Spleen (tissue), 11 donors: ENCODE measurements around the gene TFAP2C. TPM values are rescaled to one million over a fixed set of nuclear protein-coding genes. Genes with fewer than 3 reads are reported as not detected.

ENCODE experiments used
- DNase-seq: peaks from one replicate; pipeline ENCODE4 v3.0.0-alpha.2; 2020
- H3K27ac ChIP-seq, 8 donors: fragments of 200-600 bp; sonication (generic) in 7 of 8; 1 replicate in 4 of 8; 2 replicates in 4 of 8; pipeline versions ENCODE4 v1.5.0 to v1.8.0; 2016 to 2021; ENCODE audit warnings: inconsistent platforms in 4 of 8, mild to moderate bottlenecking in 4 of 8, moderate library complexity in 1 of 8
- H3K27me3 ChIP-seq, 7 donors: fragments of 200-600 bp; sonication (generic) in 6 of 7; replicated peaks in 1 of 7; 1 replicate in 4 of 7; 2 replicates in 3 of 7; pipeline versions ENCODE4 v1.5.0 to v1.8.0; 2016 to 2021; ENCODE audit warnings: inconsistent platforms in 3 of 7, mild to moderate bottlenecking in 1 of 7
- H3K36me3 ChIP-seq, 6 donors: fragments of 200-600 bp; sonication (generic) in 5 of 6; 1 replicate in 4 of 6; 2 replicates in 2 of 6; pipeline versions ENCODE4 v1.5.0 to v1.8.0; 2016 to 2021; ENCODE audit warnings: inconsistent platforms in 2 of 6
- H3K4me1 ChIP-seq, 6 donors: fragments of 200-600 bp; sonication (generic) in 5 of 6; 1 replicate in 3 of 6; 2 replicates in 3 of 6; pipeline versions ENCODE4 v1.5.0 to v1.8.0; 2016 to 2021; ENCODE audit warnings: inconsistent platforms in 3 of 6
- H3K4me3 ChIP-seq, 8 donors: fragments of 200-600 bp; sonication (generic) in 7 of 8; 1 replicate in 4 of 8; 2 replicates in 4 of 8; pipeline versions ENCODE4 v1.5.0 to v1.8.0; 2016 to 2021; ENCODE audit warnings: inconsistent platforms in 4 of 8, mild to moderate bottlenecking in 4 of 8, moderate library complexity in 2 of 8
- H3K9me3 ChIP-seq, 8 donors: fragments of 200-600 bp; sonication (generic) in 7 of 8; 1 replicate in 4 of 8; 2 replicates in 4 of 8; pipeline versions ENCODE4 v1.5.0 to v1.8.0; 2016 to 2021; ENCODE audit warnings: inconsistent platforms in 4 of 8
- POLR2A ChIP-seq, 3 donors: fragments of 450-650 bp; IDR thresholded peaks; one replicate each; pipeline ENCODE4 v1.5.1; 2017; ENCODE audit warnings: antibody characterized with exemption in 3 of 3, mild to moderate bottlenecking in 1 of 3
- POLR2AphosphoS5 ChIP-seq, 3 donors: sonication (generic); formaldehyde crosslinking; IDR thresholded peaks; one replicate each; pipeline ENCODE4 v1.5.1; 2017; ENCODE audit warnings: antibody characterized with exemption in 3 of 3
- WGBS, 5 donors: extraction: QIAGEN DNeasy Blood & Tissue Kit in 3 of 5; methylation state at CpG; one replicate each; pipeline versions ENCODE4 v1.1.5 to v1.1.7; 2013 to 2018; 5-methylcytosine and 5-hydroxymethylcytosine counted together
- intact Hi-C: fragments of 100-400 bp; cut with DNase I; formaldehyde crosslinking; loops from one replicate; pipeline ENCODE4 v1.15.0; 2023; ENCODE audit warnings: low total_unique reads
- polyA plus RNA-seq, 3 donors: library from polyadenylated mRNA; stranded (reverse); fragments of 200-250 nt; gene quantifications; one replicate each; pipeline ENCODE4 v1.2.1, GENCODE V29; 2013
- total RNA-seq, 7 donors: library from RNA; depleted of rRNA in 3 of 7; stranded (reverse); fragments of >200 nt in 3 of 7; fragmentation: NEBNext Ultra II Directional in 4 of 7; extraction: Animal tissue kit (Norgen Biotek cat#: 25700) in 4 of 7; gene quantifications; one replicate each; pipeline versions ENCODE4 v1.1.0 to v1.2.1, GENCODE V29; 2016 to 2021
- TF ChIP-seq, protein P1 (sequence below), 11 experiments: fragments of 200-600 bp in 7 of 11; fragments of 450-650 bp in 4 of 11; sonication (generic) in 4 of 11; IDR thresholded peaks in 8 of 11; conservative IDR thresholded peaks in 3 of 11; 1 replicate in 7 of 11; 2 replicates in 4 of 11; pipeline versions ENCODE4 v1.4.0 to v1.8.0; 2016 to 2021; ENCODE audit warnings: antibody characterized with exemption in 11 of 11, inconsistent platforms in 4 of 11, mild to moderate bottlenecking in 1 of 11
- donor health status: healthy with polysubstance abuse.
- donor health status: DM: no; HTN: no; CAD: no; lungs with moderate emphysema.
- donor health status: DM: no; HTN: no; CAD: no.
- donor health status: Bipolar disorder and iron deficiency.
- donor health status: healthy.
- donor health status: DM: no; HTN: no; CAD: no.
- donor health status: DM: yes; HTN: yes; CAD: no.

The TFAP2C gene
- total and polyA plus RNA-seq, 10 donors, result 0.03 to 0.16 (median 0.10) TPM; not detected in 7

- Histone ChIP-seq H3K4me3 (no peak overlapping the region), H3K9me3 (no peaks in the 10 kb centered on the region), H3K36me3 (no peaks in the 10 kb centered on the region), H3K27me3 (peaks cover 6 to 89% (median 61%) of the 10 kb centered on the region in 7 donors), H3K27ac (no peak overlapping the region), H3K4me1 (peaks cover 16 to 43% (median 30%) of the 10 kb centered on the region in 6 donors)
- 3 to 9% (median 6%) methylated on average over 20 to 54 of the region's 54 CpGs for WGBS, 5 donors
- TF ChIP-seq POLR2A (IDR thresholded peaks at IDR 0.05), result no peak
- TF ChIP-seq, protein P1, sequence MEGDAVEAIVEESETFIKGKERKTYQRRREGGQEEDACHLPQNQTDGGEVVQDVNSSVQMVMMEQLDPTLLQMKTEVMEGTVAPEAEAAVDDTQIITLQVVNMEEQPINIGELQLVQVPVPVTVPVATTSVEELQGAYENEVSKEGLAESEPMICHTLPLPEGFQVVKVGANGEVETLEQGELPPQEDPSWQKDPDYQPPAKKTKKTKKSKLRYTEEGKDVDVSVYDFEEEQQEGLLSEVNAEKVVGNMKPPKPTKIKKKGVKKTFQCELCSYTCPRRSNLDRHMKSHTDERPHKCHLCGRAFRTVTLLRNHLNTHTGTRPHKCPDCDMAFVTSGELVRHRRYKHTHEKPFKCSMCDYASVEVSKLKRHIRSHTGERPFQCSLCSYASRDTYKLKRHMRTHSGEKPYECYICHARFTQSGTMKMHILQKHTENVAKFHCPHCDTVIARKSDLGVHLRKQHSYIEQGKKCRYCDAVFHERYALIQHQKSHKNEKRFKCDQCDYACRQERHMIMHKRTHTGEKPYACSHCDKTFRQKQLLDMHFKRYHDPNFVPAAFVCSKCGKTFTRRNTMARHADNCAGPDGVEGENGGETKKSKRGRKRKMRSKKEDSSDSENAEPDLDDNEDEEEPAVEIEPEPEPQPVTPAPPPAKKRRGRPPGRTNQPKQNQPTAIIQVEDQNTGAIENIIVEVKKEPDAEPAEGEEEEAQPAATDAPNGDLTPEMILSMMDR (IDR thresholded peaks at IDR 0.05 in 8 of 11, conservative IDR thresholded peaks at IDR 0.05 in 3 of 11), result no peak
- no peak for TF ChIP-seq POLR2AphosphoS5 (IDR thresholded peaks at IDR 0.05)
- DNase-seq, result no peak
- intact Hi-C loops, result no loop called here
Measured at GRCh38 chr20:56624786-56625681, 4.1 kb upstream of the TFAP2C start.

- Histone ChIP-seq H3K36me3 (no peaks in the 10 kb centered on the region), H3K27ac (no peak overlapping the region), H3K9me3 (no peaks in the 10 kb centered on the region), H3K27me3 (peaks cover 13 to 90% (median 69%) of the 10 kb centered on the region in 7 donors), H3K4me1 (peaks cover 24 to 51% (median 38%) of the 10 kb centered on the region in 6 donors), H3K4me3 (no peak overlapping the region)
- WGBS, 5 donors, result 6 to 19% (median 9%) methylated on average over 20 to 22 of the region's 22 CpGs
- no peak for DNase-seq
- TF ChIP-seq, protein P1 (IDR thresholded peaks at IDR 0.05 in 8 of 11, conservative IDR thresholded peaks at IDR 0.05 in 3 of 11), result no peak
- no peak for TF ChIP-seq POLR2AphosphoS5 (IDR thresholded peaks at IDR 0.05)
- no peak for TF ChIP-seq POLR2A (IDR thresholded peaks at IDR 0.05)
- intact Hi-C loops, result no loop called here
Measured at GRCh38 chr20:56625837-56626236, 3.3 kb upstream of the TFAP2C start.

DNA sequence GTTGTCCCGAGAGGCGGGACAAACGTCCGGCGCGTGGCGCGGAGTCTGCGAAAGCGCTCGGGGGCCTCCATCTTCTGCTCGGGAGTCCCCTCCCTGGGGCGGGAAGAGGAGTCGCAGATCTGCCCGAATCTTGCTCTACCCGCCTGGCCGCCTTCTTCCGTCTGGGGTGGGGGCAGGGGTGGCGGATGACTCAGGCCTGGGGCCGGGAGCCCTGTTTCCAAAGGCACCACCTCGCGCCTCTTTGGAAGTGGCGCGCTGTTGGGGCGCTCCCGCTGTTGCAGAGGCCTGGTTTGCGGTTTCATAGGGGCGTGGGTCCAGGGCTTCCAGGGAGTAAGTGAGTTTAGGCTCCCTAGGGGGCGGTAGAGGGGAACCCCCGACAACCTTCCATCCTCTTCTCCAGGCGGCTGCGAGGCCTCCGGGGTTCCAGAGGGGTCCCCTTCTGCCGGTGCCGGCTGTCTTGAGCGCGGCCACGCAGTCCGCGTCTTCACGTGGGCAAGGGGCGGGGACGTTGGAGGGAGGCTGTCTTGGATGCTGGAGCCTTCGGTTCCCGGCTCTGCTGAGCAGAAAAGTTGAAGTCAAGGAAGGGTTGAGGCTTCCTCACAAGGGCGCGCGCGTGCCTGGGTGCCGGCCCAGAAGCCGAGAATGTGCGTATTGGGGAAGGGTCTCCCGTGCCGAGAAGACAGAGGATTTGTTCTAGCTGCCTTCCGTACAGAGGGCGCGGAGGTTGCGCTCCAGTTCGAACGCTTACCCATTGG, 2.6 kb upstream of the TFAP2C start:
- no peak for DNase-seq
- H3K4me1 ChIP-seq, result peaks cover 24 to 53% (median 38%) of the 10 kb centered on the region in 6 donors
- no peaks in the 10 kb centered on the region for H3K36me3 ChIP-seq
- peaks cover 20 to 94% (median 76%) of the 10 kb centered on the region in 7 donors for H3K27me3 ChIP-seq
- TF ChIP-seq POLR2AphosphoS5 (IDR thresholded peaks at IDR 0.05) (no peak), POLR2A (IDR thresholded peaks at IDR 0.05) (no peak)
- TF ChIP-seq, protein P1 (IDR thresholded peaks at IDR 0.05 in 8 of 11, conservative IDR thresholded peaks at IDR 0.05 in 3 of 11), result no peak
- no peaks in the 10 kb centered on the region for H3K9me3 ChIP-seq
- intact Hi-C loops, result no loop called here
- WGBS, 5 donors, result 4 to 7% (median 4%) methylated on average over 25 to 60 of the region's 60 CpGs
- no peak overlapping the region for H3K27ac ChIP-seq
- H3K4me3 ChIP-seq, result no peak overlapping the region
